Osteocyte (in vitro differentiated cells): Measurements from ENCODE around the gene CPB2. TPM values are rescaled to one million over a fixed set of nuclear protein-coding genes. Genes with fewer than 3 reads are reported as not detected.

ENCODE experiments used
- DNase-seq: peaks from one replicate; pipeline ENCODE4 v3.0.0; 2021; ENCODE audit warnings: mixed read lengths; ENCODE audit not compliant: unreplicated experiment; ENCODE audit errors: extremely low spot score
- H3K27ac Mint-ChIP-seq: one replicate; pipeline ENCODE4 v1.8.0; 2021; ENCODE audit warnings: mild to moderate bottlenecking, mixed read lengths; ENCODE audit not compliant: unreplicated experiment
- H3K27me3 Mint-ChIP-seq: one replicate; pipeline ENCODE4 v1.8.0; 2021; ENCODE audit warnings: mixed read lengths; ENCODE audit not compliant: unreplicated experiment
- H3K36me3 Mint-ChIP-seq: one replicate; pipeline ENCODE4 v1.8.0; 2021; ENCODE audit warnings: mixed read lengths; ENCODE audit not compliant: unreplicated experiment
- H3K4me1 Mint-ChIP-seq: one replicate; pipeline ENCODE4 v1.8.0; 2021; ENCODE audit warnings: mixed read lengths; ENCODE audit not compliant: unreplicated experiment
- H3K4me3 Mint-ChIP-seq: one replicate; pipeline ENCODE4 v1.8.0; 2021; ENCODE audit warnings: mild to moderate bottlenecking, moderate library complexity, mixed read lengths; ENCODE audit not compliant: unreplicated experiment
- H3K9me3 Mint-ChIP-seq: one replicate; pipeline ENCODE4 v1.8.0; 2021; ENCODE audit warnings: mixed read lengths; ENCODE audit not compliant: unreplicated experiment
- long read RNA-seq: library from polyadenylated mRNA; unstranded; transcript quantifications from one replicate; pipeline ENCODE4 v2.0.0, GENCODE V29; 2021
- total RNA-seq: library from RNA; stranded (reverse); gene quantifications from 2 replicates; pipeline ENCODE4 v1.2.1, GENCODE V29; 2021
- TF ChIP-seq, protein P1 (sequence below): fragments of 200-600 bp; sonication (generic); IDR thresholded peaks from 2 replicates; pipeline ENCODE4 v1.5.0; 2021; ENCODE audit warnings: antibody characterized with exemption, mild to moderate bottlenecking, moderate library complexity

Gene CPB2, protein sequence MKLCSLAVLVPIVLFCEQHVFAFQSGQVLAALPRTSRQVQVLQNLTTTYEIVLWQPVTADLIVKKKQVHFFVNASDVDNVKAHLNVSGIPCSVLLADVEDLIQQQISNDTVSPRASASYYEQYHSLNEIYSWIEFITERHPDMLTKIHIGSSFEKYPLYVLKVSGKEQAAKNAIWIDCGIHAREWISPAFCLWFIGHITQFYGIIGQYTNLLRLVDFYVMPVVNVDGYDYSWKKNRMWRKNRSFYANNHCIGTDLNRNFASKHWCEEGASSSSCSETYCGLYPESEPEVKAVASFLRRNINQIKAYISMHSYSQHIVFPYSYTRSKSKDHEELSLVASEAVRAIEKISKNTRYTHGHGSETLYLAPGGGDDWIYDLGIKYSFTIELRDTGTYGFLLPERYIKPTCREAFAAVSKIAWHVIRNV
- not detected in 2 replicates for total RNA-seq
- long read RNA-seq, result 0 reads

DNA sequence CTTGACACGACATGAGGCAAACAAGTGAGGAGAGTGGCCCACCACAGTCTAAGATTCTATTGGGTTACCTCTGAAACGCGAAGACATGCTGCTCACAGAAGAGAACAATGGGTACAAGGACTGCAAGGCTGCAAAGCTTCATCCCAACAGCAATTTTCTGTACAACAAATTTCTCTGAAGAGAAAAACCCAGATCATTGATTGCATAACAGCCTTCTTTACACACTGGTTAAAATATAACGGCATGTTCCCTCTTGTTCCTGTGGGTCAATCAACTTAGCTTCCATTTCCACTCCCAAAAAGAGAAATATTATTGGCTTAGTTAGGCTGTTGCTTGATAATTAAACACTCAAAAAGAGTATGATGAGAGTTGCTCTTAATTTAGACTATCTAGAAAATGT is at the start of gene CPB2:
TSS of gene CPB2 (minus strand) at position 166 of the 400 bp plus-strand sequence. CDS start at position 142, 24 bp downstream.
- Mint-ChIP-seq H3K27ac (no peak within 1 kb of the TSS), H3K4me1 (no peaks in the 10 kb centered on the region), H3K36me3 (no peaks in the 10 kb centered on the region), H3K9me3 (no peaks in the 10 kb centered on the region), H3K27me3 (peaks cover 44% of the 10 kb centered on the region), H3K4me3 (no peak within 1 kb of the TSS)
- DNase-seq, result no peak
- TF ChIP-seq, protein P1, sequence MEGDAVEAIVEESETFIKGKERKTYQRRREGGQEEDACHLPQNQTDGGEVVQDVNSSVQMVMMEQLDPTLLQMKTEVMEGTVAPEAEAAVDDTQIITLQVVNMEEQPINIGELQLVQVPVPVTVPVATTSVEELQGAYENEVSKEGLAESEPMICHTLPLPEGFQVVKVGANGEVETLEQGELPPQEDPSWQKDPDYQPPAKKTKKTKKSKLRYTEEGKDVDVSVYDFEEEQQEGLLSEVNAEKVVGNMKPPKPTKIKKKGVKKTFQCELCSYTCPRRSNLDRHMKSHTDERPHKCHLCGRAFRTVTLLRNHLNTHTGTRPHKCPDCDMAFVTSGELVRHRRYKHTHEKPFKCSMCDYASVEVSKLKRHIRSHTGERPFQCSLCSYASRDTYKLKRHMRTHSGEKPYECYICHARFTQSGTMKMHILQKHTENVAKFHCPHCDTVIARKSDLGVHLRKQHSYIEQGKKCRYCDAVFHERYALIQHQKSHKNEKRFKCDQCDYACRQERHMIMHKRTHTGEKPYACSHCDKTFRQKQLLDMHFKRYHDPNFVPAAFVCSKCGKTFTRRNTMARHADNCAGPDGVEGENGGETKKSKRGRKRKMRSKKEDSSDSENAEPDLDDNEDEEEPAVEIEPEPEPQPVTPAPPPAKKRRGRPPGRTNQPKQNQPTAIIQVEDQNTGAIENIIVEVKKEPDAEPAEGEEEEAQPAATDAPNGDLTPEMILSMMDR, result no peak

DNA sequence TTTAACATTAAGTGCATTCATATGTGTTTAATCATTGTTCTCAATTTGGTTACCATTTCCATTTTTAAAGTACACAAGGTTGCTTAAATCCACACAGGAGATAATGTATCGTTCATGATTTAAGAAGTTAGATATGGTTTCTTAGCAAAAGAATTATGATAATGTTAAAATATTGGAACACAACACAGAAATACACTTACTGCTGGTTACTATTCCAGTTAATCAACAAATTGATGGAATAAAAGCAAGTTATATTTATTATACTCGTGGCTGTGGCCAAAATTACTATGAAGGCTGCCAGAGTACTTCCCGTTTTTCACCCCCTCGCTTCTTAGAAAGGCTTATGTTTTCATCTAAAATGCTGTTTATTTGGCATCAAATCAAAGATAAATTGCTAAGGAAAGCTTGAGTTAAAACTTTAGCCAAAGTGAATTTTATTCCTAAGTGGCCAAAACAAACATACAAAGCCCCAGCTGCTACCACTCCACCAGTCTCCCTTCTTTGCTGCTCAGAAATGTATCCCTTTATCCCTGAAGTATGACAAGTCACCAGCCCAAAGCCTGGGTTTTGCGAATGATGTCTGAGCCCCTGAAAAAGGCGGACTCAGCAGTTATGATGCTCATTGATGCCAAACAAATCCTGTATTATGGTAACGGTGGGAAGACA is 49.4 kb upstream of the CPB2 start:
- Mint-ChIP-seq H3K27ac (no peak overlapping the region), H3K4me3 (no peak overlapping the region), H3K27me3 (peaks cover 21% of the 10 kb centered on the region), H3K4me1 (no peaks in the 10 kb centered on the region), H3K36me3 (no peaks in the 10 kb centered on the region), H3K9me3 (no peaks in the 10 kb centered on the region)
- DNase-seq, result no peak
- TF ChIP-seq, protein P1, result no peak

DNA sequence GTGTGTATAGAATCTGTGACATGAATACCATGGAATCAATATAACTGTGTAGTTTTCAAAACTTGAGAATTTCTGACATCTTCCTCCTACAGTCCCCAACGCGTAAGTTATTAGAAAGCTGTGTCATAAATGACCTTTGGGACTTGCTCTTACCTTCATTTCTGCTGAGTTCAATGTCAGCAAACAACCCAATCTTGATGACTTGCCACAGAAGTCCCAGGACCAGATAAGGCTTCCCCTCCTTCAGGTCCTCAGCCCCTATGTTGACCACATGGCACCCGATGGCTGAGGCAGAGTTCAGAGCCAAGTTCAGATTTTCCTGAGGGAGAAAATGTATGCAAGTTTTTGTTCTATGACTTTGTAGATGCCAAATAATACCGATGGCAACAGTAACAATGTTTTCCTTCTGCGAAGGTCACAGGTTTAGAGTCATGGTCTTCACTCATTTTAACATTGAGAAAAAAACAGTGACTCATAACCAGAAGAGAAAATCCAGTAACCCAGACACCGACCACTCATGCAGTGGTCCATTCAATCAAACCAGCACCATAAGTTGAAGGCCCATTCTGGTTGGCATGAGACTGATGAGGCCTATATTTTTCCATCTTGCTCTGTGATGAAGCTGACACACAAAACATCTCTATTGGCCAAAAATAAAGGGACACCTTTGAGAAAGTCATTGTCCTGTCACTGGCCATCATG is 47.9 kb upstream of the CPB2 start:
- TF ChIP-seq, protein P1, result no peak
- Mint-ChIP-seq H3K27me3 (peaks cover 26% of the 10 kb centered on the region), H3K27ac (no peak overlapping the region), H3K36me3 (no peaks in the 10 kb centered on the region), H3K4me3 (no peak overlapping the region), H3K9me3 (no peaks in the 10 kb centered on the region), H3K4me1 (no peaks in the 10 kb centered on the region)
- DNase-seq, result no peak

DNA sequence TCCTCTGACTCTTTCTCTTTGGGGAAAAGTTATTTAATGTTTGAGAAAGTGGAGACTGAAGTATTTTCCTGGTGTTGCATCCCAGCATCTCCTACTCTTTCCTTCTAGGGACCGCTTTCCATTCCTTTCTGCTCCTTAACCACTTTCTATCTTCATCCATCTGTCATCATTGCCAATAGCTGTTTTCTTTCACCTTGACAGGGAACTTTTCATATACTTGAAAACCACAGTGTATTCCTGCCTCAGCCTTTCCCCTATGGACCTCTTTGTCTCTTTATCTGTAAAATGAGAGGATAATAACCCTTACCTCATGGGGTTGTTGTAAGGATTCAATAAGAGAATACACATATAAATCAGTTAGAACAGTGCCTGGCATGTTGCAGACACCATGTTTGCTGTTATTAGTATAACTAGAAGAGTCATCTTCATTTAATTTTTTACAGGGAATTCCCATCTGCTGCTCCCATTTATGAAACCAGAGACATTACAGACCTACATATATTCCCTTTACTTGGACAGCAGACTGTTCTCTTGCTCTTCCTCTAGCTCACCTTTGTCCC is 45.4 kb upstream of the CPB2 start:
- TF ChIP-seq, protein P1, result no peak
- Mint-ChIP-seq H3K9me3 (no peaks in the 10 kb centered on the region), H3K4me3 (no peak overlapping the region), H3K27me3 (peaks cover 38% of the 10 kb centered on the region), H3K4me1 (no peaks in the 10 kb centered on the region), H3K36me3 (no peaks in the 10 kb centered on the region), H3K27ac (no peak overlapping the region)
- no peak for DNase-seq
